GM19463 (cell line): ENCODE results near the gene LENG8.
"Not testable (repeated sequence)": the region's sequence is repeated elsewhere in the genome, so short reads cannot be mapped to it uniquely, and the experiment has no call there.

ENCODE experiments used
- ATAC-seq: cut with Tn5 transposase; IDR thresholded peaks from one replicate; pipeline ENCODE4 v1.9.1; 2021; ENCODE audit warnings: mild to moderate bottlenecking, moderate library complexity; ENCODE audit not compliant: unreplicated experiment

The LENG8 gene

DNA sequence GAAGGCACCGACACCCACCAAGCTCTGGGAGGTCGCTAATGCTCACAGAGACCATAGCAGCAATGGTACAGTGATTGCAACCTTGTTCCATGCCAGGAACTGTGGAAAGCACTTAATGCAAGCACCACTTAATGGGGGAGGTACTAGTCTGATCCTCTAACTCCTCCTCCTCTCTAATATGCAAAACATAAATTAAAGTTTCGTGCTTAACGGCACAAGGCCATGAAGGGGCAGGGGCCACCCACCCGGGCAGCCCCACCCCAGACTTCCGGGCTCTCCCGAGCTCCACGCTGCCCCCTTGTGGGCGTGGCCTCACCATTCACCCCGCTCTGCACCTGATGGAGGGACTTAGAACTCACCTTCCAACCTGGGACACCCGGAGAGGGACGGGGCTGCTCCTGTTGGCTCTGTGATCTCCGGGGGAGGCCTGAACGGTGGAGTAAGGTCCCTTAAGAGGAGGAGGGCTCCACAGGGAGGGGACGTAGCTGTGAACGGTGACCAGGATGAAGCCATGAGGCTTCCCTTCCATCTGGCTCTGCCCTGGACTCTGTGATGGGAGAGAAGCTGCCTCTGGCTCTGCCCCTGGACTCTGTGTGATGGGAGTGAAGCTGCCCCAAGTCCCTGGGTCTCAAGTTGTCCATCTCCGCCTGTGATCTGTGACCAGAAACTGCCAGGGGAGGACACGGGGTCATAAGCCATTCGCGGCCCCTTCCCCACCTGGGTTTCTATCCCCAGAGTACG, 60.4 kb downstream of the LENG8 start:
- not testable (repeated sequence) for ATAC-seq
